SK-N-SH (cell line): ENCODE results near the gene FOXL2NB. TPM values are rescaled to one million over a fixed set of nuclear protein-coding genes. Genes with fewer than 3 reads are reported as not detected.

Experiments used
- CTCF ChIA-PET: fragments of 300-600, 350-600 bp; formaldehyde crosslinking; extraction: SDS; loops from one replicate; lab custom pipeline; 2021; lab: Yijun Ruan, JAX
- POLR2A ChIA-PET: fragments of 350-600 bp; sonication (Branson Sonifier 250); formaldehyde crosslinking; extraction: SDS; loops from one replicate; lab custom pipeline; 2020; ENCODE audit warnings: antibody characterized with exemption, inconsistent platforms; lab: Yijun Ruan, JAX
- DNase-seq: peaks from one replicate; pipeline ENCODE4 v3.0.0; 2012
- H2AFZ ChIP-seq: fragments of 200-600 bp; sonication (generic); 2 replicates; pipeline ENCODE4 v1.8.1; 2016; ENCODE audit warnings: antibody characterized with exemption, mild to moderate bottlenecking, low read depth
- H3F3A ChIP-seq: fragments of 200-600 bp; sonication (generic); replicated peaks from 2 replicates; pipeline ENCODE3; 2016; ENCODE audit warnings: antibody characterized with exemption, mild to moderate bottlenecking; ENCODE audit not compliant: insufficient read depth
- H3K27ac ChIP-seq, 2 experiments: fragments of 200-500 bp in 1 of 2; fragments of 200-600 bp in 1 of 2; sonication (Bioruptor generic) in 1 of 2; sonication (generic), shearing (Covaris generic) in 1 of 2; 2 replicates each; pipeline versions ENCODE4 v1.5.1 to v1.6.1; 2014 to 2016; ENCODE audit warnings: low read depth in 2 of 2, inconsistent platforms in 1 of 2, low read length in 1 of 2, mild to moderate bottlenecking in 1 of 2, mixed read lengths in 1 of 2
- H3K27me3 ChIP-seq: fragments of 200-600 bp; sonication (generic), shearing (Covaris generic); 2 replicates; pipeline ENCODE4 v1.6.1; 2016; ENCODE audit warnings: mixed run types; ENCODE audit not compliant: insufficient read depth
- H3K36me3 ChIP-seq, 2 experiments: fragments of 200-500 bp in 1 of 2; fragments of 200-600 bp in 1 of 2; sonication (Bioruptor generic) in 1 of 2; sonication (generic) in 1 of 2; replicated peaks in 1 of 2; 2 replicates each; pipeline versions ENCODE3 to v1.5.1; 2014 to 2016; ENCODE audit warnings: low read length in 1 of 2, mild to moderate bottlenecking in 1 of 2; ENCODE audit not compliant: insufficient read depth in 2 of 2, control insufficient read depth in 1 of 2
- H3K4me1 ChIP-seq, 2 experiments: fragments of 200-500 bp in 1 of 2; fragments of 200-600 bp in 1 of 2; sonication (Bioruptor generic) in 1 of 2; sonication (generic), shearing (Covaris generic) in 1 of 2; 2 replicates each; pipeline versions ENCODE4 v1.5.1 to v1.6.1; 2014 to 2016; ENCODE audit warnings: low read depth in 1 of 2, low read length in 1 of 2, mixed run types in 1 of 2; ENCODE audit not compliant: insufficient read depth in 2 of 2, control insufficient read depth in 1 of 2
- H3K4me2 ChIP-seq: fragments of 200-600 bp; sonication (generic), shearing (Covaris generic); 2 replicates; pipeline ENCODE4 v1.6.1; 2017; ENCODE audit warnings: mixed run types
- H3K4me3 ChIP-seq, 2 experiments: fragments of 200-500 bp in 1 of 2; fragments of 200-600 bp in 1 of 2; sonication (Bioruptor generic) in 1 of 2; sonication (generic), shearing (Covaris generic) in 1 of 2; 2 replicates each; pipeline versions ENCODE4 v1.5.1 to v1.8.1; 2014 to 2016; ENCODE audit warnings: low read depth in 2 of 2, inconsistent platforms in 1 of 2, low read length in 1 of 2, mild to moderate bottlenecking in 1 of 2, mixed read lengths in 1 of 2, moderate library complexity in 1 of 2
- H3K79me2 ChIP-seq: fragments of 200-600 bp; sonication (generic); 2 replicates; pipeline ENCODE4 v1.8.1; 2017; ENCODE audit warnings: mild to moderate bottlenecking; ENCODE audit not compliant: insufficient read depth
- H3K9ac ChIP-seq: fragments of 200-600 bp; sonication (generic); 2 replicates; pipeline ENCODE4 v1.6.1; 2017; ENCODE audit warnings: mixed run types
- H3K9me2 ChIP-seq: fragments of 200-600 bp; sonication (generic); 2 replicates; pipeline ENCODE4 v1.6.1; 2017; ENCODE audit warnings: mixed run types
- H3K9me3 ChIP-seq: fragments of 200-600 bp; sonication (generic); 2 replicates; pipeline ENCODE4 v1.6.1; 2017; ENCODE audit warnings: mixed run types, mild to moderate bottlenecking, moderate library complexity
- H4K20me1 ChIP-seq: fragments of 200-600 bp; sonication (generic); 2 replicates; pipeline ENCODE4 v1.6.1; 2017; ENCODE audit warnings: mild to moderate bottlenecking, mixed run types; ENCODE audit not compliant: insufficient read depth
- CHD2 ChIP-seq: fragments of 150-350 bp; IDR thresholded peaks from 2 replicates; pipeline ENCODE4 v1.6.1; 2018; ENCODE audit warnings: low read length; ENCODE audit not compliant: partially characterized antibody
- CTCF ChIP-seq: fragments of 200-600 bp; sonication (generic); IDR thresholded peaks from 2 replicates; pipeline ENCODE4 v1.6.1; 2017; ENCODE audit warnings: antibody characterized with exemption, mild to moderate bottlenecking, moderate library complexity
- EP300 ChIP-seq, 2 experiments: IDR thresholded peaks; 2 replicates each; pipeline versions ENCODE4 v1.4.0 to v1.6.1; 2012; ENCODE audit warnings: borderline replicate concordance in 1 of 2, low read depth in 1 of 2, low read length in 1 of 2
- EZH2phosphoT487 ChIP-seq: fragments of 200-600 bp; sonication (generic); IDR thresholded peaks from 2 replicates; pipeline ENCODE4 v1.6.1; 2017; ENCODE audit warnings: low read depth, mixed run types, mild to moderate bottlenecking, antibody characterized with exemption, moderate library complexity, borderline replicate concordance
- FOXM1 ChIP-seq: IDR thresholded peaks from 2 replicates; pipeline ENCODE4 v1.4.0; 2012; ENCODE audit warnings: low read depth, mild to moderate bottlenecking
- GABPA ChIP-seq: IDR thresholded peaks from 2 replicates; pipeline ENCODE4 v1.4.0; 2012; ENCODE audit warnings: low read depth, mild to moderate bottlenecking
- GATA2 ChIP-seq: sonication (generic); formaldehyde crosslinking; IDR thresholded peaks from 2 replicates; pipeline ENCODE4 v1.5.0; 2020; ENCODE audit warnings: mild to moderate bottlenecking, missing genetic modification reagents
- IRF3 ChIP-seq: fragments of 150-350 bp; IDR thresholded peaks from 2 replicates; pipeline ENCODE4 v1.6.1; 2016; ENCODE audit warnings: mild to moderate bottlenecking, low read depth, low read length
- JUND ChIP-seq: IDR thresholded peaks from 2 replicates; pipeline ENCODE4 v1.4.0; 2012
- MAX ChIP-seq: IDR thresholded peaks from 2 replicates; pipeline ENCODE4 v1.4.0; 2012; ENCODE audit warnings: low read depth
- PBX3 ChIP-seq: IDR thresholded peaks from 2 replicates; pipeline ENCODE4; 2012
- REST ChIP-seq: IDR thresholded peaks from 2 replicates; pipeline ENCODE4 v1.6.1; 2012; ENCODE audit warnings: mild to moderate bottlenecking, low read depth, low read length, moderate library complexity
- RFX5 ChIP-seq: IDR thresholded peaks from 2 replicates; pipeline ENCODE4 v1.6.1; 2012; ENCODE audit warnings: mild to moderate bottlenecking, improper control_type of control experiment, low read length
- RXRA ChIP-seq: IDR thresholded peaks from 2 replicates; pipeline ENCODE4 v1.4.0; 2012; ENCODE audit warnings: low read depth, mild to moderate bottlenecking, borderline replicate concordance
- TAF1 ChIP-seq: IDR thresholded peaks from 2 replicates; pipeline ENCODE4 v1.6.1; 2012; ENCODE audit warnings: low read depth, mild to moderate bottlenecking, low read length, moderate library complexity, borderline replicate concordance
- TCF12 ChIP-seq: IDR thresholded peaks from 2 replicates; pipeline ENCODE4 v1.4.0; 2012
- TEAD4 ChIP-seq: IDR thresholded peaks from 2 replicates; pipeline ENCODE4 v1.4.0; 2012; ENCODE audit warnings: mild to moderate bottlenecking, borderline replicate concordance; ENCODE audit not compliant: insufficient read depth
- USF2 ChIP-seq: fragments of 150-350 bp; IDR thresholded peaks from 2 replicates; pipeline ENCODE4 v1.6.1; 2017; ENCODE audit warnings: antibody characterized with exemption, low read length, low read depth, borderline replicate concordance
- YY1 ChIP-seq: IDR thresholded peaks from 2 replicates; pipeline ENCODE4 v1.4.0; 2012; ENCODE audit warnings: low read depth, mild to moderate bottlenecking
- WGBS: methylation state at CpG from one replicate; pipeline ENCODE4 v1.1.6; 2017; ENCODE audit warnings: low lambda C conversion rate; 5-methylcytosine and 5-hydroxymethylcytosine counted together
- polyA plus RNA-seq, 3 experiments: library from polyadenylated mRNA; depleted of rRNA; stranded (reverse); fragments of >200 nt; gene quantifications; 2 replicates each; pipeline ENCODE4 v1.2.3, GENCODE V29; 2012

FOXL2NB gene
- polyA plus RNA-seq, 1 of the 3 experiments (the other 2 are of a cell fraction), result not detected

GRCh38 chr3:138907539-138907938 is 39.5 kb upstream of the FOXL2NB start:
- ChIA-PET CTCF (interaction anchor here (0.6 to 1.5 kb wide), 4 partner anchors 8 to 428 kb away, joined by 3 to 6 read pairs (median 4); partner anchors contain the start of gene CEP70), POLR2A (no interaction called here)
- no peaks in the 10 kb centered on the region for H3F3A ChIP-seq
- H3K36me3 ChIP-seq, result no peaks in the 10 kb centered on the region
- no peaks in the 10 kb centered on the region for H4K20me1 ChIP-seq
- no peaks in the 10 kb centered on the region for H3K27me3 ChIP-seq
- H3K27ac ChIP-seq, result no peak overlapping the region
- no peak for DNase-seq
- no peaks in the 10 kb centered on the region for H3K79me2 ChIP-seq
- 68% methylated on average over 3 of the region's 3 CpGs for WGBS
- no peaks in the 10 kb centered on the region for H3K4me1 ChIP-seq
- H2AFZ ChIP-seq, result no peak overlapping the region
- no peaks in the 10 kb centered on the region for H3K9me2 ChIP-seq
- no peaks in the 10 kb centered on the region for H3K9me3 ChIP-seq
- H3K4me2 ChIP-seq, result no peak overlapping the region
- TF ChIP-seq RXRA (no peak), USF2 (no peak), JUND (no peak), EP300 (IDR thresholded peaks at IDR 0.05; ENCODE audit: borderline replicate concordance in 1 of 2, low read depth in 1 of 2, low read length in 1 of 2) (no peak), TCF12 (no peak), CHD2 (no peak), GATA2 (CRISPR knock-in tag) (no peak), PBX3 (no peak), TEAD4 (no peak), RFX5 (no peak), IRF3 (no peak), CTCF (no peak), REST (no peak), YY1 (no peak), MAX (no peak), EZH2phosphoT487 (no peak), TAF1 (no peak), GABPA (no peak), FOXM1 (no peak)
- no peak overlapping the region for H3K9ac ChIP-seq
- no peak overlapping the region for H3K4me3 ChIP-seq
